HG03064 (cell line): ENCODE data around the gene PML.
"Not testable (repeated sequence)": the region's sequence is repeated elsewhere in the genome, so short reads cannot be mapped to it uniquely, and the experiment has no call there.

Experiments
- ATAC-seq: cut with Tn5 transposase; IDR thresholded peaks from one replicate; pipeline ENCODE4 v1.9.1; 2021; ENCODE audit warnings: low read depth; ENCODE audit not compliant: unreplicated experiment

PML gene

DNA sequence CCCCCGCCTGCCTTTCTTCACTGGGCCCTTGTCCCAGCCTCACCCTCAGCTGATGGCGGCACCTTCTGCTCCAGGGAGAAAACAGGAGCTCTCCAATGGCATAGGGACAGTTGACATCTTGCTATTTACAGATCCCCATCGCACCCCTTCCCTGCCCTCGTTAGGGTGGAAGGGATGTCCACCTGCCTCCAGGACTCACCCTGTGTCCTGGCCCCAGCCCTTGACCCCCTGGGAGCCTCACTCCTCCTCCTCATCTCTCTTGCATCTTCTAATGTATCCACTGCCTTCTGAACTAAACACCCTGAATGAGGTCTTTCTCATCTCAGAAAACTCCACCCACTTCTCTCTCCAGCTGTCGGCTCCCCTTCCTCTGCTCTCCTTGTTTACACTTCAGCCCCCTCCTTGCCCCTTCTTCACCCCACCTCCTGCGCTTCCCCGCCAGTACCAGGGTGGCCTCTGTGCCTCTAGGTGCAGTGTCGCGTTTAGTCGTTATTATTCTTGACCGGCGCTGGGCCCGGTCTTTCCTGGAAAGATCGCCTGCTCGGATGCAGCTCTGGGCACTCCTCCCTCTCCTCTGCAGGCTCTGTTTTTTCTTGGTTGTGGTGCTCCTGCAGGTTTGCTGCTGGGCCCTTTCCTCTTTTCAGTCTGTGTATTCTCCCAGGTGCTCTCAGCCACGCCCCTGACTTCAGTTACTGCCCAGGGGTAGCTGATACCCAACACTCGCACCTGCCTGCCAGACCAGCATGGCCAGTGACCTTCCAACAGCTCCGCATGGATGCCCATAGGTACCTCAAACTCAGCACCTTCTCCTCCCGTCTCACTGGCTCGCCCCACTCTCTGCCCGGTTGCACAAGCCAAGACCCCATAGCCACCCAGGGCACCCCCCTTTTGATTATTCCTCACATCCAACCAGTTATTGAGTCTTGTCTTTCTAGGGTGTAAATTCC is 42.9 kb downstream of the PML start:
- no peak for ATAC-seq

DNA sequence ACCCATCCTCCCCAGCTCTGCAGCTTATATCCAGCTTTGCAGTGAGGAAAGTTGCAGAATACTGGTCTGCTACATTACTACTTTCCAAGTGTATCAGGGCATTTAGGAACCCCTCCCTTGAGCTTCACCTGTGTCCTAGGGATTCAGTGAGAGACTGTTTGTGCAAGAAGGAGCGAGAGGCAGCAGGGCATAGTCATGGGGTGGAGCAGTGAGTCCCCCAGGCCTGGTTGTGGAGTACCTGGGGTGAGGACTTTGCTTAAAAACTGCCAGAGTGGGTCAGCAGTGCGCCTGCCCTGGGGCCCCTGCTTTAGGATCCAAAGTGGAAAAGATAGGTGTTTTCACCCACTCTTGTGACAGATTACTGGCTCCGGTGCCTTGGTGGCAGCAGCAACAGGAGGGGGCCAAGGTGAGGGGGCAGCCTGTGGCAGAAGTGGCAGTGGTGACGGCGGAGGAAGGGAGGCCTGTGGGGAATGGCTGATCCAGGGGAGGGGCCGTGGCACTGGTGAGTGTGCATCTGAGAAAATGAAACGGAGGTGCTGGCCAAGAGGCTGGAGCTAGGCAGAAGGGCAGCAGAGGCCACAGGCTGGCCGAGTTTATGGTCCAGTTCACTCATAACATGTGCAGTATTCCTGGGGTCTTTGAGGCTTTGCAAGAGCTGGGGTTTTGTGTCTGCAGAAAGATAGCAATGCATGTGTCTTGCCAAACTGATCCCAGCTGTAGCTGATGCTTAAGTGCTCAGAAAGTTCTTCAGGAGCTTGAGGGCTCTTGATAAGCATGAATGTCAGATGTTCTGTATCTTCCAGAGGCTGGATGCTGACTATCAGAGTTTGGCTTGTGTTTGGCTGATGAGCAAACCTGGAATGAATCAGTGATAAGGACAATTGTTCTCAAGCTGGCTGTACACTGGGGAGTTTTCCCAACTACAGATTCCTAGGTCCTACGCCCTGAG is 44.5 kb downstream of the PML start:
- ATAC-seq: no peak

DNA sequence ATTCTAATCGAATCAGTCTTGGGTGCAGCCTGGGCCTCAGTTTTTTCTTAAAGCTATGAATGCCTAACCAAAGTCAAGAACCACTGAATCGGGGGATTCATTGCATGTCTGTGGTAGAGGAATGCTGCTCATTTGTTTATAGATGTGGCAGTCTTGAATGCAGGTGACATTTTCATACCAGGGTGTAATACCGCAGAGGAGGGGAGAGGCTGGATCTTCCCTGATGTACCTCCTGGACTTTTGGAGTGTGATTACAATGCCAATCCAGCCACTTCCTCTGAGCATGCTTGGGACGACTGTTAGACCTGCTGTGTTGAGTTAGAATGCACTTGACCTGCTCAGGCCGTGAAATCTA is 45.1 kb downstream of the PML start:
- no peak for ATAC-seq

DNA sequence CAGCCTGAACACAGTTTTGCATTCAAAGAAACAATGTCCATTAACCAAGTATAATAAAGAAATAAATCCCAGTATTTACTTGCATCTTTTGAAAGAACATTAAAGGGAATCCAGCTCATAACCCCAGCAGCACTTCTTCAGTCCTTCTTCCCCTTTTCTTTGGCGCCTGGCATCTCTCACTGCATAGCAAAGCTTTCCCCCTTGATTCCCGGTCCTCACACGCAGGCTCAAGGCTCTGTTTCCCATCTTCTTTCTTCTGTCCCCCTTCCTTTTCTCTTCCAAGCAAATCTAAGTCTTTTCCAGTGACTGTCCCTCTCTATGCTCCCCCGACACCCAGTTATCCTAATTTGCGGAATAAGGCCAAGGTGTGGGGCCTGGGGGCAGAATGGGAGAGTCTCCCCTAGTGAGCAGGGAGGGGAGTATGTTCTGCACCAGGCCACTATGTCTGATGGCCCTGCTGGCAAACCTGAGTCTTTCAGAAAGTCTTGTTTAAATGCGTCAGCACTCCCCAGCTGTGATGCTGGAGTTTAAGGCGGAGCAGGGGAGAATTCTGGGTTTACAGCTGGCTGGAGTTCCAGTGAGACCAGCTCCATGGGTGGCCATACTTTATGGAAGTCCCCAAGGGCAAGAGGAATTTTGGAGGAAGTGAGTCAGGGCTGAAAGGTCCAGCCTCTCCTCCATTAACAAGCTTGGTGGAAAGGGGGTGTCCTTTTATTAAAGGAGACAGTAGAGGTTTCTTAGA is 45.8 kb downstream of the PML start:
- ATAC-seq: no peak

DNA sequence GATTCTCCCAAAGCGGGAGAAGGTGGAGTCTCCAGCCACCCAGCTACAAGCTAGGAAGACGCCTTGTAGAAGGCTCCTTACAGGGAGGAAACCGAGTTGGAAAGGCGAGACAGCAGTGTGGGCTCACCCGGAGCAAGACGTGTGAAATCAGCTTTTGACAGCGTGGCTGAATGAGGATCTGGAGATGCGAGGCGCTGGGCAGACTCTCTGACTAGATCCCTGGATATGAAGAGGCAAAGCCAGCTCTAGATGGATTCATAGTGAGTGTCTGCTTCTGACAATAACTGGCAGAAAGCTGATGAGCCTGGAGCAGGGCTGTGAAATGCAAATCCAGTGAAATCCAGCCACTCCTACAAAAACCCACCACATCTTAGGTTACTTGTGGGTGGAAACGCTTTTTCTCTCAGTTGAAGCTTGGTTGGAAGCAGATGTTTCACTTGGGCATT is 46.8 kb downstream of the PML start:
- ATAC-seq: no peak

DNA sequence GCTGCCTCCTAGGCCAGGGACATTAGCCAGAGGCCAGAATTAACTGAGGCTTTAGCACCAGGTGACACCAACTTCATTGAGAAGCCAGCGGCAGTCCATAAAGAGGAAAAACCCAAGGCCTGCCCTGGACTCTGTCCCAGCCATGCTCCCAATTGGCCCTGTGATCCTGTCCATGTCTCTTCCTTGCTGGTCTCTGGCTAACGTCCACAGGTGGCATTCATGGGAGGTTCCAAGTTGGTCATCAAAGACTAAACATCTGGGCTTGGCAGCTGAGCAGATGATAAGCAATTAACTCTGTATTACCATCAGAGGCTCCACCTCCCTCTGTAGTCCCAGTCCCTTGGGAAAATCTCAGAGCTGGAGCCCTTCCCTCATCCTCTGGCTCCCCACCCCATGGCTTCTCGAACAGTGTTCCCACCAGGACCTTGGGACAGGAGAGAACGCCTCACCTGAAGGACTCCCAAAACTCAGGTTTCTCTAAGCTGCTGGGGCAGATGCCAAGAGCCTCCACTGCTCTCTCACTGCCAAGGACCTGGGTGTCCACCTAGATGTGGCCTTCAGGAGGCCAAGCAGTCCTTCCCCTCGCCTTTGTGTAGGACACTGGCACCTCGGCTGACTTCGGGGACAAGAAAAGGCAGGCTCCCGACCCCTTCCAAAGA is 47.4 kb downstream of the PML start:
- ATAC-seq: no peak

DNA sequence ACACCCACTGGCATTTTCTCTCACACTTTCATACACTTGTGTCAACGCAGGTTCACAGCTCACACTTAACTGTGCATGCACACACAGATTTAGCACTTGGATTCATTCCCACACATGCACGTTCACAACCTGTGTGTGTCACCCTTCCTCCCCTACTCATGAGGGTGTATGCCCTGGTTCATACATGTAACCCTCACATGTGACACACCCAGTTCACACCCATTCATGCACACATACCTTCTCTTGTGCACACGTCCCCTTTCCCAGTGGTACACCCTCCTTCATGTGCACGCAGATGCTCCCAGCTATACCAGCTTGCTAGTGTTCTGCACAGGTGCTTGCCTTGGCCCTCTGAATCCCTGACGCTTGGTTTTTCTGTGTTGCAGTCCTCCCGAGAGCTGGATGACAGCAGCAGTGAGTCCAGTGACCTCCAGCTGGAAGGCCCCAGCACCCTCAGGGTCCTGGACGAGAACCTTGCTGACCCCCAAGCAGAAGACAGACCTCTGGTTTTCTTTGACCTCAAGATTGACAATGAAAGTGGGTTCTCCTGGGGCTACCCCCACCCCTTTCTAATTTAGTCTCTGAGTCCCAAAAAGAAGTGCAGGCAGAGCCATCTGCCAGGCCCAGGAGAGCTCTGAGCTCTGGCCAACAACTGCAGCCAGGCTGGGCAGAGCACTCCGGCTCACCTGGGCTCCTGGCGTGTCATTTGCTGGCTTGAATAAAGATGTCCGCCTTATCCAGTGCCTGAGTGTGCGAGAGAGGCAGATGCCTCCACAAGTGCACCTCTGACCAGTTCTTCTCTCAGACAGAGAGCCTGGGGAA is 48.3 kb downstream of the PML start:
- no peak for ATAC-seq

DNA sequence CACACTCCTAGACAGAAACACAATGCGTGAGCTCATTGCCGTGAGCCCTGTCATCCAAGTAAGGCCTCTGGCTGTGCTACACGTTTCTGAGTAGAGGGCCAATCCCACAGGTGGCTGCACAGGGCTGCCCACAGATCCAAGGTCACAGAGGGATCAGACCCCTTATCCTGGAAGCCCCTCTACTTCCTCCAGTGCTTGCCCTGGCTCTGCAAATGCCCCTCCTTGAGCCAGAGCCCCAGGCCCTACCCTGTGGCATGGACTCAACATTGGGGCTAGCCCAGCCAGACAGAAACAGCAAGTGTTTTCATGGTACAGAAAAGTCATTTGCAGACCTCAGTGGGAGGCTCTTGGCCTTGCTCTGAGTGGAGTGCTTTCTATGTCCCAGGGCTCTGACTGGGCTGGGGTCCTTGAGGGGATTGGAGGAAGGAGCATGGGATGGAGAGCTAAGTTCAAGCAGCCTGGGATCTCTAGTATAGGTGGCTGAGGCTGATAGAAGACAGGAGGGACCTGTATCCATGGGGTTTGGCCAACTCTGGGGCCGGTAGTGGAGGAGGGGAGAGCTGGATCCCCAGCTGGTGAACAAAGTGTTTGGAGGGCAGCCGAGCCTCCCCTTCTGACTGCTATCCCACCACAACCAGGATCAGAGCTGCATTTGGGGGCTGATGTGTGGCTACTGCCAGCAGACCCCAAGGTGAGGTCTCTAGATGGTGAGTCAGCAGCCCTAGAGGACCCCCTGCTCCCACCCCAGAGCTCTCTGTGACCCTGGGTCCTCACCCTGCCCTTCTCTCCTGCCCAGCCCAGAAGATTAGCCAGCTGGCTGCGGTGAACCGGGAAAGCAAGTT is 49.1 kb downstream of the PML start:
- ATAC-seq: no peak

DNA sequence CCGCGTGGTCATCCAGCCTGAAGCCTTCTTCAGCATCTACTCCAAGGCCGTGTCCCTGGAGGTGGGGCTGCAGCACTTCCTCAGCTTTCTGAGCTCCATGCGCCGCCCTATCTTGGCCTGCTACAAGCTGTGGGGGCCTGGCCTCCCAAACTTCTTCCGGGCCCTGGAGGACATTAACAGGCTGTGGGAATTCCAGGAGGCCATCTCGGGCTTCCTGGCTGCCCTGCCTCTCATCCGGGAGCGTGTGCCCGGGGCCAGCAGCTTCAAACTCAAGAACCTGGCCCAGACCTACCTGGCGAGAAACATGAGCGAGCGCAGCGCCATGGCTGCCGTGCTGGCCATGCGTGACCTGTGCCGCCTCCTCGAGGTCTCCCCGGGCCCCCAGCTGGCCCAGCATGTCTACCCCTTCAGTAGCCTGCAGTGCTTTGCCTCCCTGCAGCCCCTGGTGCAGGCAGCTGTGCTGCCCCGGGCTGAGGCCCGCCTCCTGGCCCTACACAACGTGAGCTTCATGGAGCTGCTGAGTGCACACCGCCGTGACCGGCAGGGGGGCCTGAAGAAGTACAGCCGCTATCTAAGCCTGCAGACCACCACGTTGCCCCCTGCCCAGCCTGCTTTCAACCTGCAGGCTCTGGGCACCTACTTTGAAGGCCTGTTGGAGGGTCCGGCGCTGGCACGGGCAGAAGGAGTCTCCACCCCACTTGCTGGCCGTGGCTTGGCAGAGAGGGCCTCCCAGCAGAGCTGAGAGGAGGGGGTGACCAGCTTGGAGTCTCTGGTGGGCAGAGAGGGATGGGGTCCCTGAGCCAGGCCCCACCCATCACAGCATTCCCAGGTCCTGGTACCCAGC is 50.0 kb downstream of the PML start:
- no peak for ATAC-seq

DNA sequence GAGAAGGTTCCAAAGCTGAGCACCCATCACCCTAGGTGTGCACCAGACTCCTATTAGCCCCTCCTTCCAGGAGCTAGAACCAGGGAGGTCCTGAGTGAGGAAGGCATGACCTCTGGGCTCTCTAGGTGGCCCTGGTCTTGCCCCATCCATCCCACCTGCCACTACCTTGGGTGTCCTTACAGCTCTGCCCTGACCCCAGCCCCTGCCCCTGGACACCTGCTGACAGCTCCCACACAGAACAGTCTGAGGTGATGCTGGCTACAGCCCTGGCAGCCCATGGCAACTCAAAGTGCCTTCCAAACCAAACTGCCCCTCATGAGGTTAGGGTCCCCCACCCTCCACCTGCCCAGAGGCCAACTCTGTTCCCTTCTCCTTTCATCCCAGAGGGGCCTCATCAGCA is 50.7 kb downstream of the PML start:
- no peak for ATAC-seq

DNA sequence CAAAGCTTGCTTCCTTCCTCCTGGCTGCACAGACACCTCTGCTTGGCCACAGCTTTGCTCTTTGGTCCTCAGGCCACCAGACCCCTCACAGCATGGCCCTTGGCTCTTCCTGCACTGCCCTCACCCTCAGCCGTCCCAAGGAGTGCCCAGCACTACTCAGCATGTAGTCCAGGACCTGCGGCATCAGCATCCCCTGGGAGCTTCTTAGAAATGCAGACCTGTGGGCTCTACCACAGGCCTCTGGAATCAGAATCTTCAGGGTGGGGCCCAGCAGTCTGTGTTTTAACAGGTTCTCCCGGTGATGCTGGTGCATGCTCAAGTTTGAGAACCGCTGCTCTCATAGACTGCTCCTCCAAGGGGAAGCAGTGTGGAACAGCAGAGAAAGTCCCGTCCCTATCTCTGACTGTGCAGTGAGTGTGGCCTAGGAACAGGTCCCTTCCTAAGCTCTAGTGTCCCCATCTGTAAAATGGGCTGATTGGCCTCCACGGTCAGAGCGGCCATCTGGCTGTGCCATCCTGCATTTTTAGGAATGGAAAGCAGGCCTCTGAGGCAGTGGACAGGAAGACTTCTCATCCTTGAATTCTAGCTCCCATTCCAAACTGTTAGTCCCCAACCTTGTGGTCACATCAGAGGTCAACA is 51.2 kb downstream of the PML start:
- ATAC-seq: no peak

DNA sequence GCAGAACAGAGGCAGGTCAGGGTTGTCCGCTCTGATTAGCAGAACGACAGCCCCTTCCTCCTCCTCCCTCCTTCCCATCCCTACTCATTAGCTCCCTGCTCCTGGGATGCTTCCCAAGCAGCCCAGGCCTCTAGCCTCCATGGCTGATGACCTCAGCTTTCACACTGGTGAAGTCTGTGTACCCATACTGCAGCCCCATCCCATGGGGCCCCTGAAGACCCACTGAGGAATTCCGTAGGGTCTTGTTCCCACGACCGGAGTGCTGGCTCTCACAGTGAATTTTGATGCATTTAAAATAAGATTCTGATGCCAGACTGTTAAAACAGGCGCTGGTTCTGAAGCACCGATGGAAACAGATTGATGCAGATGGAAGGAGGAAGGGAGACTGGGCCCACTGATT is 51.8 kb downstream of the PML start:
- no peak for ATAC-seq

DNA sequence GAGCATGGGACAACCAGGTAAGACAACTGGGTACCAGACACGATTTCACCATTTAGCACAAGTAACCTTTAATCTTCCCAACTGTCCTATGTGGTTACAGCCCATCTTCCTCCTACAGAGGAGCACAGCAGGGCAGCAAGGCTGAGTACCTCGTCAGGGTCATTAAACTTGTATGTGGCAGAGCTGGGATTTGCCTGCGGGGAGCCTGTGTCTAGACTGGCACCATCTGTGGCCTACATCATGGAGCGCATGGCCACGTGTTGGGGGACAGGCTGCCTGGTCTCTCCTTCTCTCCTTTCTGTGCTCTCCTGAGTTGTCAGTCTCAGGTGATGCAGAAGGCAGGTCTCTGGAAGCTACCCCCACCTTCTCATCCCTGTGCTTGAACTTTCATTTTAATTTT is 55.6 kb downstream of the PML start:
- no peak for ATAC-seq

DNA sequence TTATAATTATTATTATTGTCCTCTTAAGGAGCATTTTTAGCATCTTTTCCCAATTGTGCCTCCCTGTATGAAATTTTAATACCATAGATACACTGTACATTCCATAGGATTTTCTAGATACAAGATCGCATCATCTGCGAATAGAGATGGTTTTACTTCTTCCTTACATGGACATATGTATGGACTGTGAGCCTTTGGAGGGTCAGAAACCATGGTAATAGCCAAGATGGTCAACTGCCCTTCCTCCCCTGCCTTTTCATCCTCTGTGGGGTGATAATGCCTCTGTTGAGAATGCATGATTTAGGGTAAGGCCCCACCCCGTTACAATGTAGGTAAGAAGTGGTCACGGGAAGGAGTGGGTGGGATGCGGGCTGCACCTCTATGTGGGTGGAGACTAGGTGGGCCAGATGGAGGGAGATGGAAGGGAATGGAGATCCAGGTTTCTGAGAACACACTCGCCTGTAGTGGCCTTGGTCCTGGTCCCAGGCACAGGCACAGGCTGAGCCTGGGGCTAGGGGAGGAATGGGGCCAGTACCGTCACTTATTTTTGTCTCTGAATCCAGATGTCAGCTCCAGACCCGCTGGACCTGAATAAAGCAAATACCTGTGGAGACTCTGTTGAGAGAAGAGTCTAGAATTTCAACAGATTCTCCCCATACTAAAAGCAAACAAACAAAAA is 56.2 kb downstream of the PML start:
- no peak for ATAC-seq

DNA sequence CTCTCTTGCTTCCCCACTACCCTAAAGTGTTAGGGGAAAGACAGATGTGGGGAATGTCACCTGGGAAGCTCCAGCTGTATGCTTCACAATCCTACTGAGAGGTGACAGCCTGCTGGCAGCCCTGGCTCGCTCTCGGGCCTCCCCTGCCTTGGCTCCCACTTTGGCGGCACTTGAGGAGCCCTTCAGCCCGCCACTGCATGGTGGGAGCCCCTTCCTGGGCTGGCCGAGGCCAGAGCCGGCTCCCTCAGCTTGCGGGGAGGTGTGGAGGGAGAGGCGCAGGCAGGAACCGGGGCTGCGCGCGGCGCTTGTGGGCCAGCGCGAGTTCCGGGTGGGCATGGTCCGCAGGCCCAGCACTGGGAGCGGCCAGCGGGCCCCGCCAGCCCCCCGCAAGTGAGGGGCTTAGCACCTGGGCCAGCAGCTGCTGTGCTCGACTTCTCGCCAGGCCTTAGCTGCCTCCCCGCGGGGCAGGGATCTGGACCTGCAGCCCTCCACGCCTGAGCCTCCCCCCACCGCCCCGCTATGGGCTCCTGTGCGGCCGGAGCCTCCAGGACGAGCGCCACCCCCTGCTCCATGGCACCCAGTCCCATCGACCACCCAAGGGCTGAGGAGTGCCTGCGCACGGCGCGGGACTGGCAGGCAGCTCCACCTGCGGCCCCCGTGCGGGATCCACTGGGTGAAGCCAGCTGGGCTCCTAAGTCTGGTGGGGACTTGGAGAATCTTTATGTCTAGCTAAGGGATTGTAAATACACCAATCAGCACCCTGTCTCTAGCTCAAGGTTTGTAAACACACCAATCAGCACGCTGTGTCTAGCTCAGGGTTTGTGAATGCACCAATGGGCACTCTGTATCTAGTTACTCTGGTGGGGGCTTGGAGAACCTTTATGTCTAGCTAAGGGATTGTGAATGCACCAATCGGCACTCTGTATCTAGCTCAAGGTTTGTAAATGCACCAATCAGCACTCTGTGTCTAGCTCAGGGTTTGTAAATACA is 58.0 kb downstream of the PML start:
- ATAC-seq: not testable (repeated sequence)
